ENCODE results near the gene CNTF. TPM values are rescaled to one million over a fixed set of nuclear protein-coding genes. Genes with fewer than 3 reads are reported as not detected.

The CNTF gene
- total and polyA plus RNA-seq, 10 of the 15 experiments (the other 5 are each of a cell fraction or from before 2014, with no cell fraction given), result 0.16 to 2.3 (median 0.73) TPM

DNA sequence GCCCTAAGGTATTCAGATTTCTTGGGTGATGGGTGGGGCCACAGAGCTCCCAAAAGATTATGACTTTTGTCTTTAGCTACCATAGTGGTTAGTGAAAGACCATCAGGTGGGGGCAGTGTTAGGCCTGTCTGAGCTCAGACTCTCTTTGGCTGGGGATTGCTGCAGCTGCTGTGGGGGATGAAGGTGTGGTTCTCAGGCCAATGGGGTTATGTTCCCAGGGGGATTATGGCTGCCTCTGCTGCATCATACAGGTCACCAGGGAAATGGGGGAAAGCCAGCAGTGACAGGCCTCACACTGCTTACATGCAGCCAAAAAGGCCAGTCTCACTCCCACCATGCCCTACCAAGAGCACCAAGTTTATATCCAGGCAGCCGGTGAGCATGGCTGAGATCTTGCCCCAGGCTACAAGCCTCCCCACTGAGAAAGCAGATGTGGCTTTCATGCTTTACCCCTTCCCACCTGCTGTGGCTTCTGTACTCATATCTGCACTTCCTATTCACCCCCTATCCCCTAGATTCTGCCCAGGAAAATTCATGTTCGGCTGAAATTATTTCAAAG, 24.8 kb downstream of the CNTF start (continued):
- TF ChIP-seq ZNF592 (IDR thresholded peaks at IDR 0.05), result peak; percentile 33; the same call in 1 of the 2 replicates
- TF ChIP-seq POLR2AphosphoS2 (IDR thresholded peaks at IDR 0.05; ENCODE audit: low read depth, low read length), result no peak
- TF ChIP-seq SIN3A (IDR thresholded peaks at IDR 0.05; ENCODE audit: low read depth, low read length), result no peak
- TF ChIP-seq, protein P1, sequence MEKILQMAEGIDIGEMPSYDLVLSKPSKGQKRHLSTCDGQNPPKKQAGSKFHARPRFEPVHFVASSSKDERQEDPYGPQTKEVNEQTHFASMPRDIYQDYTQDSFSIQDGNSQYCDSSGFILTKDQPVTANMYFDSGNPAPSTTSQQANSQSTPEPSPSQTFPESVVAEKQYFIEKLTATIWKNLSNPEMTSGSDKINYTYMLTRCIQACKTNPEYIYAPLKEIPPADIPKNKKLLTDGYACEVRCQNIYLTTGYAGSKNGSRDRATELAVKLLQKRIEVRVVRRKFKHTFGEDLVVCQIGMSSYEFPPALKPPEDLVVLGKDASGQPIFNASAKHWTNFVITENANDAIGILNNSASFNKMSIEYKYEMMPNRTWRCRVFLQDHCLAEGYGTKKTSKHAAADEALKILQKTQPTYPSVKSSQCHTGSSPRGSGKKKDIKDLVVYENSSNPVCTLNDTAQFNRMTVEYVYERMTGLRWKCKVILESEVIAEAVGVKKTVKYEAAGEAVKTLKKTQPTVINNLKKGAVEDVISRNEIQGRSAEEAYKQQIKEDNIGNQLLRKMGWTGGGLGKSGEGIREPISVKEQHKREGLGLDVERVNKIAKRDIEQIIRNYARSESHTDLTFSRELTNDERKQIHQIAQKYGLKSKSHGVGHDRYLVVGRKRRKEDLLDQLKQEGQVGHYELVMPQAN (conservative IDR thresholded peaks at IDR 0.05), result no peak
- TF ChIP-seq GABPA (IDR thresholded peaks at IDR 0.05; ENCODE audit: low read depth), result no peak
- peak; percentile 84 for TF ChIP-seq NBN (IDR thresholded peaks at IDR 0.05)
- peak; percentile 42; the same call in 1 of the 2 replicates for TF ChIP-seq FOXM1 (IDR thresholded peaks at IDR 0.05; ENCODE audit: low read depth, low read length)
- TF ChIP-seq CBX3 (IDR thresholded peaks at IDR 0.05; ENCODE audit: borderline replicate concordance, low read depth), result no peak
- TF ChIP-seq ZNF24 (IDR thresholded peaks at IDR 0.05), result 0 out of 2 replicates have a peak, but pooled peaks have one; percentile 38
- TF ChIP-seq, protein P2, sequence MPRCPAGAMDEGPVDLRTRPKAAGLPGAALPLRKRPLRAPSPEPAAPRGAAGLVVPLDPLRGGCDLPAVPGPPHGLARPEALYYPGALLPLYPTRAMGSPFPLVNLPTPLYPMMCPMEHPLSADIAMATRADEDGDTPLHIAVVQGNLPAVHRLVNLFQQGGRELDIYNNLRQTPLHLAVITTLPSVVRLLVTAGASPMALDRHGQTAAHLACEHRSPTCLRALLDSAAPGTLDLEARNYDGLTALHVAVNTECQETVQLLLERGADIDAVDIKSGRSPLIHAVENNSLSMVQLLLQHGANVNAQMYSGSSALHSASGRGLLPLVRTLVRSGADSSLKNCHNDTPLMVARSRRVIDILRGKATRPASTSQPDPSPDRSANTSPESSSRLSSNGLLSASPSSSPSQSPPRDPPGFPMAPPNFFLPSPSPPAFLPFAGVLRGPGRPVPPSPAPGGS (IDR thresholded peaks at IDR 0.05; ENCODE audit: borderline replicate concordance, insufficient read depth, low read depth, low read length, poor library complexity, severe bottlenecking), result peak; percentile 52
- peak; percentile 40; the same call in 1 of the 2 replicates for TF ChIP-seq CHD2 (IDR thresholded peaks at IDR 0.05; ENCODE audit: borderline replicate concordance, low read depth, low read length)
- TF ChIP-seq REST (IDR thresholded peaks at IDR 0.05; ENCODE audit: low read depth, low read length), result no peak
- TF ChIP-seq HCFC1 (IDR thresholded peaks at IDR 0.05; ENCODE audit: low read length), result no peak
- TF ChIP-seq RCOR1 (conservative IDR thresholded peaks at IDR 0.05; ENCODE audit: low read depth, low read length), result no peak

Data from GM12878 (cell line).